Neural progenitor cell (in vitro differentiated cells): ENCODE data around the gene ODAD2. TPM values are rescaled to one million over a fixed set of nuclear protein-coding genes. Genes with fewer than 3 reads are reported as not detected.
"Not testable (repeated sequence)": the region's sequence is repeated elsewhere in the genome, so short reads cannot be mapped to it uniquely, and the experiment has no call there.

Source experiments
- DNase-seq: peaks from one replicate; pipeline ENCODE4 v3.0.0-alpha.2; 2016; ENCODE audit warnings: low spot score
- H2AFZ ChIP-seq: fragments of 200-600 bp; sonication (generic); replicated peaks from 2 replicates; pipeline ENCODE4 v1.6.1; 2016; ENCODE audit warnings: antibody characterized with exemption
- H3F3A ChIP-seq: fragments of 200-600 bp; sonication (generic); 2 replicates; pipeline ENCODE4 v1.6.1; 2016; ENCODE audit warnings: antibody characterized with exemption, low read depth
- H3K27ac ChIP-seq: fragments of 200-600 bp; sonication (generic); 2 replicates; pipeline ENCODE4 v1.5.1; 2016; ENCODE audit warnings: mild to moderate bottlenecking
- H3K27me3 ChIP-seq: fragments of 200-600 bp; sonication (generic); 2 replicates; pipeline ENCODE4 v1.6.1; 2016; ENCODE audit warnings: mild to moderate bottlenecking, moderate library complexity
- H3K36me3 ChIP-seq: fragments of 200-600 bp; sonication (generic); 2 replicates; pipeline ENCODE4 v1.5.1; 2016
- H3K4me1 ChIP-seq: fragments of 200-600 bp; sonication (generic); 2 replicates; pipeline ENCODE4 v1.6.1; 2016; ENCODE audit warnings: mixed run types
- H3K4me2 ChIP-seq: fragments of 200-600 bp; sonication (generic); 2 replicates; pipeline ENCODE4 v1.6.1; 2016
- H3K4me3 ChIP-seq: fragments of 200-600 bp; sonication (generic); 2 replicates; pipeline ENCODE4 v1.5.1; 2016
- H3K79me2 ChIP-seq: fragments of 200-600 bp; sonication (generic); 2 replicates; pipeline ENCODE4 v1.6.1; 2016; ENCODE audit warnings: low read depth
- H3K9ac ChIP-seq: fragments of 200-600 bp; sonication (generic); 2 replicates; pipeline ENCODE4 v1.6.1; 2016
- H3K9me3 ChIP-seq: fragments of 200-600 bp; sonication (generic); 2 replicates; pipeline ENCODE4 v1.5.1; 2016; ENCODE audit warnings: low read depth
- H4K20me1 ChIP-seq: fragments of 200-600 bp; sonication (generic); 2 replicates; pipeline ENCODE4 v1.6.1; 2016; ENCODE audit warnings: low read depth
- H3K27ac Mint-ChIP-seq: 3 replicates; pipeline ENCODE4 v1.8.0; 2021; ENCODE audit warnings: mixed read lengths
- H3K27me3 Mint-ChIP-seq: 2 replicates; pipeline ENCODE4 v1.8.0; 2022; ENCODE audit warnings: low read depth, mild to moderate bottlenecking, inconsistent platforms, moderate library complexity, mixed read lengths; ENCODE audit not compliant: insufficient read depth
- H3K36me3 Mint-ChIP-seq: 3 replicates; pipeline ENCODE4 v1.8.0; 2021; ENCODE audit warnings: mixed read lengths
- H3K4me1 Mint-ChIP-seq: 3 replicates; pipeline ENCODE4 v1.8.0; 2021; ENCODE audit warnings: mixed read lengths
- H3K4me3 Mint-ChIP-seq: 3 replicates; pipeline ENCODE4 v1.8.0; 2021; ENCODE audit warnings: mild to moderate bottlenecking, moderate library complexity, mixed read lengths
- H3K9me3 Mint-ChIP-seq: 3 replicates; pipeline ENCODE4 v1.8.0; 2020; ENCODE audit warnings: mixed read lengths
- CTCF ChIP-seq: fragments of 200-600 bp; sonication (generic); IDR thresholded peaks from 2 replicates; pipeline ENCODE4 v1.5.1; 2017; ENCODE audit warnings: antibody characterized with exemption, mild to moderate bottlenecking
- EZH2 ChIP-seq: fragments of 200-600 bp; sonication (generic); IDR thresholded peaks from 2 replicates; pipeline ENCODE4 v1.6.1; 2017; ENCODE audit warnings: antibody characterized with exemption, mild to moderate bottlenecking, moderate library complexity
- EZH2phosphoT487 ChIP-seq: fragments of 200-600 bp; sonication (generic); IDR thresholded peaks from 2 replicates; pipeline ENCODE4 v1.6.1; 2017; ENCODE audit warnings: antibody characterized with exemption
- total RNA-seq: library from RNA; depleted of rRNA; stranded (reverse); fragments of >200 nt; gene quantifications from 2 replicates; pipeline ENCODE4 v1.2.3, GENCODE V29; 2015; ENCODE audit warnings: low replicate concordance

The ODAD2 gene
- total RNA-seq, 1 donor from 2014 or later = 9.7 TPM

GRCh38 chr10:27959093-27959715 is 39.7 kb downstream of the ODAD2 start:
- no peaks in the 10 kb centered on the region for H3K4me1 Mint-ChIP-seq
- Histone ChIP-seq H2AFZ (no peak overlapping the region), H3K27me3 (no peaks in the 10 kb centered on the region), H3K27ac (no peak overlapping the region), H3K9ac (no peak overlapping the region), H4K20me1 (no peaks in the 10 kb centered on the region), H3F3A (no peaks in the 10 kb centered on the region), H3K4me3 (no peak overlapping the region), H3K4me1 (no peaks in the 10 kb centered on the region), H3K9me3 (no peaks in the 10 kb centered on the region), H3K4me2 (no peak overlapping the region), H3K79me2 (no peaks in the 10 kb centered on the region), H3K36me3 (no peaks in the 10 kb centered on the region)
- peaks cover 2% of the 10 kb centered on the region for H3K36me3 Mint-ChIP-seq
- H3K27me3 Mint-ChIP-seq = no peaks in the 10 kb centered on the region
- no peak overlapping the region for H3K27ac Mint-ChIP-seq
- no peak for DNase-seq
- no peak for TF ChIP-seq EZH2
- no peak for TF ChIP-seq CTCF
- no peak for TF ChIP-seq EZH2phosphoT487
- H3K4me3 Mint-ChIP-seq = no peak overlapping the region
- H3K9me3 Mint-ChIP-seq = no peaks in the 10 kb centered on the region

GRCh38 chr10:27958383-27958782 is 40.5 kb downstream of the ODAD2 start:
- not testable (repeated sequence) for H3K9ac ChIP-seq, H3K4me1 Mint-ChIP-seq, H3K4me3 ChIP-seq, H3K27ac Mint-ChIP-seq, H3K4me2 ChIP-seq, H3K9me3 ChIP-seq, H3F3A ChIP-seq, H3K27ac ChIP-seq, DNase-seq, H3K27me3 Mint-ChIP-seq, H3K27me3 ChIP-seq, H3K36me3 Mint-ChIP-seq, H4K20me1 ChIP-seq, H3K79me2 ChIP-seq, H3K36me3 ChIP-seq, H3K9me3 Mint-ChIP-seq, H3K4me3 Mint-ChIP-seq, H3K4me1 ChIP-seq, H2AFZ ChIP-seq

GRCh38 chr10:27950242-27950564 is 48.7 kb downstream of the ODAD2 start:
- no peak overlapping the region for H3K4me2 ChIP-seq
- no peak overlapping the region for H3K27ac ChIP-seq
- peaks cover 7% of the 10 kb centered on the region for H3K4me1 Mint-ChIP-seq
- no peaks in the 10 kb centered on the region for H3K9me3 ChIP-seq
- H3K36me3 Mint-ChIP-seq = no peaks in the 10 kb centered on the region
- H3K4me3 Mint-ChIP-seq = no peak overlapping the region
- no peak overlapping the region for H3K27ac Mint-ChIP-seq
- H3K4me1 ChIP-seq = no peaks in the 10 kb centered on the region
- no peak overlapping the region for H3K9ac ChIP-seq
- H3K4me3 ChIP-seq = no peak overlapping the region
- peaks cover 2% of the 10 kb centered on the region for H3K27me3 Mint-ChIP-seq
- H3F3A ChIP-seq = no peaks in the 10 kb centered on the region
- H3K27me3 ChIP-seq = no peaks in the 10 kb centered on the region
- H3K36me3 ChIP-seq = no peaks in the 10 kb centered on the region
- TF ChIP-seq EZH2phosphoT487 = no peak
- no peak for TF ChIP-seq CTCF
- no peak for TF ChIP-seq EZH2
- H3K9me3 Mint-ChIP-seq = no peaks in the 10 kb centered on the region
- H3K79me2 ChIP-seq = no peaks in the 10 kb centered on the region
- no peak for DNase-seq
- no peaks in the 10 kb centered on the region for H4K20me1 ChIP-seq
- H2AFZ ChIP-seq = no peak overlapping the region

GRCh38 chr10:27949528-27950241 is 49.2 kb downstream of the ODAD2 start:
- no peak overlapping the region for H3K27ac ChIP-seq
- no peaks in the 10 kb centered on the region for H3K79me2 ChIP-seq
- H3K9me3 ChIP-seq = no peaks in the 10 kb centered on the region
- no peak overlapping the region for H2AFZ ChIP-seq
- no peaks in the 10 kb centered on the region for H3F3A ChIP-seq
- no peak for DNase-seq
- H3K27me3 ChIP-seq = no peaks in the 10 kb centered on the region
- H3K36me3 Mint-ChIP-seq = no peaks in the 10 kb centered on the region
- H3K4me3 ChIP-seq = no peak overlapping the region
- peaks cover 7% of the 10 kb centered on the region for H3K4me1 Mint-ChIP-seq
- H3K4me3 Mint-ChIP-seq = no peak overlapping the region
- H3K36me3 ChIP-seq = no peaks in the 10 kb centered on the region
- peaks cover 2% of the 10 kb centered on the region for H3K27me3 Mint-ChIP-seq
- H3K9ac ChIP-seq = no peak overlapping the region
- no peak overlapping the region for H3K27ac Mint-ChIP-seq
- H3K9me3 Mint-ChIP-seq = no peaks in the 10 kb centered on the region
- no peak for TF ChIP-seq CTCF
- TF ChIP-seq EZH2phosphoT487 = no peak
- no peak for TF ChIP-seq EZH2
- no peaks in the 10 kb centered on the region for H3K4me1 ChIP-seq
- H3K4me2 ChIP-seq = no peak overlapping the region
- H4K20me1 ChIP-seq = no peaks in the 10 kb centered on the region
